Liver (tissue), 3 donors: ENCODE results near the gene SMC6.

Source experiments
- ATF3 ChIP-seq: IDR thresholded peaks from 2 replicates; pipeline ENCODE4 v1.6.1; 2016; ENCODE audit warnings: antibody characterized with exemption
- EGR1 ChIP-seq, 2 donors: IDR thresholded peaks; 2 replicates each; pipeline ENCODE4 v1.6.1; 2016 to 2018; ENCODE audit warnings: antibody characterized with exemption in 2 of 2, low read depth in 2 of 2
- JUND ChIP-seq, 2 donors: IDR thresholded peaks; 2 replicates each; pipeline ENCODE4 v1.6.1; 2016; ENCODE audit warnings: antibody characterized with exemption in 2 of 2
- RAD21 ChIP-seq, 2 donors: IDR thresholded peaks; 2 replicates each; pipeline ENCODE4 v1.6.1; 2016; ENCODE audit warnings: antibody characterized with exemption in 2 of 2, mild to moderate bottlenecking in 2 of 2
- SP1 ChIP-seq: IDR thresholded peaks from 2 replicates; pipeline ENCODE4 v1.6.1; 2018; ENCODE audit warnings: antibody characterized with exemption, mild to moderate bottlenecking
- TAF1 ChIP-seq: conservative IDR thresholded peaks from 2 replicates; pipeline ENCODE4 v1.6.1; 2016; ENCODE audit warnings: antibody characterized with exemption, mild to moderate bottlenecking
- YY1 ChIP-seq: IDR thresholded peaks from 2 replicates; pipeline ENCODE4 v1.6.1; 2016; ENCODE audit warnings: antibody characterized with exemption, mild to moderate bottlenecking
- TF ChIP-seq, protein P1 (sequence below): fragments of 150-350 bp; IDR thresholded peaks from 2 replicates; pipeline ENCODE4 v1.5.1; 2017; ENCODE audit warnings: improper control_type of control experiment, low read depth, low read length; ENCODE audit not compliant: missing input control
- TF ChIP-seq, protein P2 (sequence below): IDR thresholded peaks from 2 replicates; pipeline ENCODE4 v1.6.1; 2016; ENCODE audit warnings: antibody characterized with exemption, mild to moderate bottlenecking
- TF ChIP-seq, protein P3 (sequence below): IDR thresholded peaks from 2 replicates; pipeline ENCODE4 v1.6.1; 2016; ENCODE audit warnings: antibody characterized with exemption
- TF ChIP-seq, protein P4 (sequence below): IDR thresholded peaks from 2 replicates; pipeline ENCODE4 v1.6.1; 2016; ENCODE audit warnings: antibody characterized with exemption
- donor health status: healthy.
- donor health status: healthy.

DNA sequence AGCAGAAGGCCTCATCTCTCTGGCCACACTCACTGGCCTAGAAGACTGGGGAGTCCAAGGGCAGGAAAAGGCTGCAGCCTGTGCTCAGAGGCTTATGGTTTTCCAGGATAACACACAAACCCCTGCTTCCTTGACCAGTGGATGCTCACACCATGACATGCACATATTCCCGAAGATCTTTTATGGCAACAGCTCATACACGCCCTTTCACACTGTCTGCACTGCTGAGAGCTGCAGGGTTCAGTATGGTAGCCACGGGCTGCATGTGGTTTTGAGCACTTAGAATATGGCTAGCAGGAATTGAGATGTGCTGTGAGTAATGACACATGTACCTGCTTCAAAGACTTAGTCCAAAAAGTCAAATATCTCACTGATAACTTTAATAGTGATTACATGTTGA, 117.4 kb downstream of the SMC6 start:
- TF ChIP-seq, protein P1, sequence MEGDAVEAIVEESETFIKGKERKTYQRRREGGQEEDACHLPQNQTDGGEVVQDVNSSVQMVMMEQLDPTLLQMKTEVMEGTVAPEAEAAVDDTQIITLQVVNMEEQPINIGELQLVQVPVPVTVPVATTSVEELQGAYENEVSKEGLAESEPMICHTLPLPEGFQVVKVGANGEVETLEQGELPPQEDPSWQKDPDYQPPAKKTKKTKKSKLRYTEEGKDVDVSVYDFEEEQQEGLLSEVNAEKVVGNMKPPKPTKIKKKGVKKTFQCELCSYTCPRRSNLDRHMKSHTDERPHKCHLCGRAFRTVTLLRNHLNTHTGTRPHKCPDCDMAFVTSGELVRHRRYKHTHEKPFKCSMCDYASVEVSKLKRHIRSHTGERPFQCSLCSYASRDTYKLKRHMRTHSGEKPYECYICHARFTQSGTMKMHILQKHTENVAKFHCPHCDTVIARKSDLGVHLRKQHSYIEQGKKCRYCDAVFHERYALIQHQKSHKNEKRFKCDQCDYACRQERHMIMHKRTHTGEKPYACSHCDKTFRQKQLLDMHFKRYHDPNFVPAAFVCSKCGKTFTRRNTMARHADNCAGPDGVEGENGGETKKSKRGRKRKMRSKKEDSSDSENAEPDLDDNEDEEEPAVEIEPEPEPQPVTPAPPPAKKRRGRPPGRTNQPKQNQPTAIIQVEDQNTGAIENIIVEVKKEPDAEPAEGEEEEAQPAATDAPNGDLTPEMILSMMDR: no peak
- TF ChIP-seq RAD21 (IDR thresholded peaks at IDR 0.05) (no peak), TAF1 (no peak), YY1 (no peak), ATF3 (no peak), SP1 (no peak), JUND (IDR thresholded peaks at IDR 0.05) (no peak), EGR1 (IDR thresholded peaks at IDR 0.05; ENCODE audit: low read depth in 2 of 2) (no peak)
- TF ChIP-seq, protein P2, sequence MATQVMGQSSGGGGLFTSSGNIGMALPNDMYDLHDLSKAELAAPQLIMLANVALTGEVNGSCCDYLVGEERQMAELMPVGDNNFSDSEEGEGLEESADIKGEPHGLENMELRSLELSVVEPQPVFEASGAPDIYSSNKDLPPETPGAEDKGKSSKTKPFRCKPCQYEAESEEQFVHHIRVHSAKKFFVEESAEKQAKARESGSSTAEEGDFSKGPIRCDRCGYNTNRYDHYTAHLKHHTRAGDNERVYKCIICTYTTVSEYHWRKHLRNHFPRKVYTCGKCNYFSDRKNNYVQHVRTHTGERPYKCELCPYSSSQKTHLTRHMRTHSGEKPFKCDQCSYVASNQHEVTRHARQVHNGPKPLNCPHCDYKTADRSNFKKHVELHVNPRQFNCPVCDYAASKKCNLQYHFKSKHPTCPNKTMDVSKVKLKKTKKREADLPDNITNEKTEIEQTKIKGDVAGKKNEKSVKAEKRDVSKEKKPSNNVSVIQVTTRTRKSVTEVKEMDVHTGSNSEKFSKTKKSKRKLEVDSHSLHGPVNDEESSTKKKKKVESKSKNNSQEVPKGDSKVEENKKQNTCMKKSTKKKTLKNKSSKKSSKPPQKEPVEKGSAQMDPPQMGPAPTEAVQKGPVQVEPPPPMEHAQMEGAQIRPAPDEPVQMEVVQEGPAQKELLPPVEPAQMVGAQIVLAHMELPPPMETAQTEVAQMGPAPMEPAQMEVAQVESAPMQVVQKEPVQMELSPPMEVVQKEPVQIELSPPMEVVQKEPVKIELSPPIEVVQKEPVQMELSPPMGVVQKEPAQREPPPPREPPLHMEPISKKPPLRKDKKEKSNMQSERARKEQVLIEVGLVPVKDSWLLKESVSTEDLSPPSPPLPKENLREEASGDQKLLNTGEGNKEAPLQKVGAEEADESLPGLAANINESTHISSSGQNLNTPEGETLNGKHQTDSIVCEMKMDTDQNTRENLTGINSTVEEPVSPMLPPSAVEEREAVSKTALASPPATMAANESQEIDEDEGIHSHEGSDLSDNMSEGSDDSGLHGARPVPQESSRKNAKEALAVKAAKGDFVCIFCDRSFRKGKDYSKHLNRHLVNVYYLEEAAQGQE: no peak
- TF ChIP-seq, protein P3, sequence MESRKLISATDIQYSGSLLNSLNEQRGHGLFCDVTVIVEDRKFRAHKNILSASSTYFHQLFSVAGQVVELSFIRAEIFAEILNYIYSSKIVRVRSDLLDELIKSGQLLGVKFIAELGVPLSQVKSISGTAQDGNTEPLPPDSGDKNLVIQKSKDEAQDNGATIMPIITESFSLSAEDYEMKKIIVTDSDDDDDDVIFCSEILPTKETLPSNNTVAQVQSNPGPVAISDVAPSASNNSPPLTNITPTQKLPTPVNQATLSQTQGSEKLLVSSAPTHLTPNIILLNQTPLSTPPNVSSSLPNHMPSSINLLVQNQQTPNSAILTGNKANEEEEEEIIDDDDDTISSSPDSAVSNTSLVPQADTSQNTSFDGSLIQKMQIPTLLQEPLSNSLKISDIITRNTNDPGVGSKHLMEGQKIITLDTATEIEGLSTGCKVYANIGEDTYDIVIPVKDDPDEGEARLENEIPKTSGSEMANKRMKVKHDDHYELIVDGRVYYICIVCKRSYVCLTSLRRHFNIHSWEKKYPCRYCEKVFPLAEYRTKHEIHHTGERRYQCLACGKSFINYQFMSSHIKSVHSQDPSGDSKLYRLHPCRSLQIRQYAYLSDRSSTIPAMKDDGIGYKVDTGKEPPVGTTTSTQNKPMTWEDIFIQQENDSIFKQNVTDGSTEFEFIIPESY: no peak
- TF ChIP-seq, protein P4, sequence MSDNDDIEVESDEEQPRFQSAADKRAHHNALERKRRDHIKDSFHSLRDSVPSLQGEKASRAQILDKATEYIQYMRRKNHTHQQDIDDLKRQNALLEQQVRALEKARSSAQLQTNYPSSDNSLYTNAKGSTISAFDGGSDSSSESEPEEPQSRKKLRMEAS: no peak
